Measurements from ENCODE around the gene METRN. TPM values are rescaled to one million over a fixed set of nuclear protein-coding genes. Genes with fewer than 3 reads are reported as not detected.
A peak's percentile ranks its signal among the peaks of the same experiment; 100 is the strongest.

Gene METRN
- total RNA-seq, 2 donors from 2014 or later: 52.0 to 78.2 TPM

GRCh38 chr16:668519-669171, 46.3 kb upstream of the METRN start:
- Histone ChIP-seq H3K4me1 (replicated peaks) (peaks cover 7% of the 10 kb centered on the region), H3K9me3 (no peaks in the 10 kb centered on the region), H3K4me3 (peak overlapping the region; percentile 73 to 99), H3K36me3 (peaks cover 17 to 37% of the 10 kb centered on the region in 2 donors), H3K27me3 (replicated peaks; ENCODE audit: insufficient read depth) (no peaks in the 10 kb centered on the region), H3K27ac (peak overlapping the region; percentile 84 to 86)
- WGBS: 7% methylated on average over 30 of the region's 50 CpGs
- intact Hi-C loops (cut with DNase I): no loop called here
- no peak for DNase-seq (ENCODE audit: low spot score)
- TF ChIP-seq POLR2A (IDR thresholded peaks at IDR 0.05): no peak
- TF ChIP-seq CTCF (IDR thresholded peaks at IDR 0.05): no peak
- TF ChIP-seq POLR2AphosphoS5 (IDR thresholded peaks at IDR 0.05): no peak

DNA sequence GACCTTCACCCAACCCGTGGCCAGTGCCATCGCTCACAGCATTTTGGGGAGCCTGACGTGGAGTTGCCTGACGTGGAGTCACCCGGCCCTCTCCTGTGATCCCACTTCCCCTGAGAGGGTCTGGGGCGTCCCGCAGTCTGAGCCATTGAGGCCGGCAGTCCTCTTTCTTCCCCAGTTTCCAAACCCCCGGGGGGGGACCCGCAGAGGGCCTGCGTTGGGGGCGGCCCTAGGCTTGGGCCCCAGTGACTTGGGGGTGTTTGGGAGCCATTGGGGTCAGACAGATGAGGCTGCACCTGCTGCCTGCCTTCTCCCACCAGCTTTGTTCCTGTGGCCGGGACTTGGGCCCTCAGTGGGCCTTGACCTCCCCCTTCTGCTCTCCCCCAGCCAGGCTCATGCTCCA, 45.3 kb upstream of the METRN start:
- intact Hi-C loops (cut with DNase I): no loop called here
- Histone ChIP-seq H3K9me3 (no peaks in the 10 kb centered on the region), H3K4me1 (replicated peaks) (peaks cover 7% of the 10 kb centered on the region), H3K4me3 (no peak overlapping the region), H3K27me3 (replicated peaks; ENCODE audit: insufficient read depth) (no peaks in the 10 kb centered on the region), H3K27ac (no peak overlapping the region), H3K36me3 (peaks cover 17 to 37% of the 10 kb centered on the region in 2 donors)
- WGBS: 92% methylated on average over 13 of the region's 13 CpGs
- no peak for TF ChIP-seq POLR2A (IDR thresholded peaks at IDR 0.05)
- no peak for TF ChIP-seq CTCF (IDR thresholded peaks at IDR 0.05)
- TF ChIP-seq POLR2AphosphoS5 (IDR thresholded peaks at IDR 0.05): no peak
- DNase-seq (ENCODE audit: low spot score): no peak

DNA sequence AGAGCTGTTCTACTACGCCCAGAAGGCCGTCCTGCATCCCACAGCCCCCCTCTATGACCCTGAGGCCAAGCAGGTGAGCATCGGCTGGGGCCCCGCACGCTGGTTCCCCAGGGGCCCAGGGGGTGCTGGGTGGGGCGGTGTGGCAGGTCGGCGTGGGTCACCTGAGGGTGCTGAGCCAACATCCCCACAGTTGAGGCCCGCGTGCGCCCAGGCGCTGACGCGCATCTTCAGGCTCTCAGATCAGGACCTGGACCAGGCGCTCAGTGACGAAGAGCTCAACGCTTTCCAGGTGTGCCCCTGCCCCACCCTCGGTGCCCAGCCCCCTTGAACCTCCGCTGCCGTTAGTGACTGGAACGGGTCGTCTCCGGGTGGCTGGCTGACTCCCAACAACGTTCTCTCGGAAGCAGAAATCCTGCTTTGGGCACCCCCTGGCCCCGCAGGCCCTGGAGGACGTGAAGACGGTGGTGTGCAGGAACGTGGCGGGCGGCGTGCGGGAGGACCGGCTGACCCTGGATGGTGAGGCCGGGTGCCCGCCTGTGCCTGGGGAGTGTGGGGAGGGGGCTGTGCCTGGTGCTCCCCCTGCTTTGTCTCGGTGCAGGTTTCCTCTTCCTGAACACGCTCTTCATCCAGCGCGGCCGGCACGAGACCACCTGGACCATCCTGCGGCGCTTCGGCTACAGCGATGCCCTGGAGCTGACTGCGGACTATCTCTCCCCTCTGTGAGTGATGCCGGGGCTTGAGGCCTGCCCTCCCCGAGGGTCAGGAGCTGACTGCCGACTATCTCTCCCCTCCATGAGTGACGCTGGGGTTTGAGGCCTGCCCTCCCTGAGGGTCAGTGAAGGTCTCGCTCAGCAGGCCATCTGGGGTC, 44.2 kb upstream of the METRN start:
- intact Hi-C loops (cut with DNase I): no loop called here
- H3K36me3 ChIP-seq: peaks cover 17 to 37% of the 10 kb centered on the region in 2 donors
- 91% methylated on average over 50 of the region's 52 CpGs for WGBS

GRCh38 chr16:671353-672131, 43.4 kb upstream of the METRN start:
- peaks cover 17 to 37% of the 10 kb centered on the region in 2 donors for H3K36me3 ChIP-seq
- WGBS: 81% methylated on average over 35 of the region's 40 CpGs
- no peaks in the 10 kb centered on the region for H3K9me3 ChIP-seq
- no peak overlapping the region for H3K4me3 ChIP-seq
- no peak for TF ChIP-seq POLR2A (IDR thresholded peaks at IDR 0.05)
- TF ChIP-seq POLR2AphosphoS5 (IDR thresholded peaks at IDR 0.05): no peak
- no peak for TF ChIP-seq CTCF (IDR thresholded peaks at IDR 0.05)
- H3K27ac ChIP-seq: no peak overlapping the region
- no peak for DNase-seq (ENCODE audit: low spot score)
- no peaks in the 10 kb centered on the region for H3K27me3 ChIP-seq (replicated peaks; ENCODE audit: insufficient read depth)
- peaks cover 7% of the 10 kb centered on the region for H3K4me1 ChIP-seq (replicated peaks)
- intact Hi-C loops (cut with DNase I): no loop called here

More for the DNA sequence above, 44.2 kb upstream of the METRN start:
- no peak for DNase-seq (ENCODE audit: low spot score)
- no peaks in the 10 kb centered on the region for H3K27me3 ChIP-seq (replicated peaks; ENCODE audit: insufficient read depth)
- H3K9me3 ChIP-seq: no peaks in the 10 kb centered on the region
- no peak overlapping the region for H3K4me3 ChIP-seq
- no peak for TF ChIP-seq CTCF (IDR thresholded peaks at IDR 0.05)
- no peak for TF ChIP-seq POLR2AphosphoS5 (IDR thresholded peaks at IDR 0.05)
- no peak for TF ChIP-seq POLR2A (IDR thresholded peaks at IDR 0.05)
- peaks cover 7% of the 10 kb centered on the region for H3K4me1 ChIP-seq (replicated peaks)
- no peak overlapping the region for H3K27ac ChIP-seq

All from prostate gland (tissue), 2 donors.